CD8-positive, alpha-beta memory T cell (primary cell): ENCODE measurements around the gene CDC42EP5. TPM values are rescaled to one million over a fixed set of nuclear protein-coding genes. Genes with fewer than 3 reads are reported as not detected.

Source experiments
- CTCF ChIA-PET: fragments of 350-600 bp; sonication (Branson Sonifier 250); formaldehyde crosslinking; loops from one replicate; lab custom pipeline; 2021; ENCODE audit warnings: antibody characterized with exemption; lab: Charles Lee
- POLR2A ChIA-PET: fragments of 350-600 bp; sonication (Branson Sonifier 250); formaldehyde crosslinking; loops from one replicate; lab custom pipeline; 2021; ENCODE audit warnings: antibody characterized with exemption; lab: Charles Lee
- DNase-seq, 5 donors: peaks; one replicate each; pipeline versions ENCODE4 v3.0.0 to v3.0.0-alpha.2; 2020 to 2022; ENCODE audit warnings: mixed read lengths in 1 of 5
- H3K27ac ChIP-seq: one replicate; pipeline ENCODE4 v1.7.0; 2013; ENCODE audit warnings: low read depth, mild to moderate bottlenecking, low read length, moderate library complexity
- H3K27me3 ChIP-seq: 2 replicates; pipeline ENCODE4 v1.7.0; 2013; ENCODE audit warnings: low read length, mild to moderate bottlenecking; ENCODE audit not compliant: insufficient read depth, poor library complexity, severe bottlenecking
- H3K36me3 ChIP-seq: 2 replicates; pipeline ENCODE4 v1.7.0; 2013; ENCODE audit warnings: mild to moderate bottlenecking, low read length, moderate library complexity; ENCODE audit not compliant: insufficient read depth
- H3K4me1 ChIP-seq: 2 replicates; pipeline ENCODE4 v1.7.0; 2013; ENCODE audit warnings: mild to moderate bottlenecking, low read length, moderate library complexity; ENCODE audit not compliant: insufficient read depth
- H3K4me3 ChIP-seq: 2 replicates; pipeline ENCODE4 v1.7.0; 2013; ENCODE audit warnings: mild to moderate bottlenecking, low read length
- H3K9me3 ChIP-seq: 2 replicates; pipeline ENCODE4 v1.7.0; 2013; ENCODE audit warnings: mild to moderate bottlenecking, low read length
- H3K27ac Mint-ChIP-seq, 8 donors: one replicate each; pipeline ENCODE4 v1.8.0; 2020 to 2021; ENCODE audit warnings: mixed read lengths in 8 of 8, mild to moderate bottlenecking in 6 of 8, inconsistent platforms in 3 of 8, moderate library complexity in 3 of 8
- H3K27me3 Mint-ChIP-seq, 2 donors: one replicate each; pipeline ENCODE4 v1.8.0; 2020 to 2021; ENCODE audit warnings: mixed read lengths in 2 of 2, mild to moderate bottlenecking in 1 of 2, moderate library complexity in 1 of 2
- H3K36me3 Mint-ChIP-seq, 3 donors: one replicate each; pipeline ENCODE4 v1.8.0; 2020 to 2021; ENCODE audit warnings: mixed read lengths in 3 of 3, inconsistent platforms in 1 of 3, mild to moderate bottlenecking in 1 of 3
- H3K4me1 Mint-ChIP-seq, 3 donors: one replicate each; pipeline ENCODE4 v1.8.0; 2020 to 2021; ENCODE audit warnings: mixed read lengths in 3 of 3, inconsistent platforms in 1 of 3, mild to moderate bottlenecking in 1 of 3
- H3K4me3 Mint-ChIP-seq, 7 donors: one replicate each; pipeline ENCODE4 v1.8.0; 2020 to 2021; ENCODE audit warnings: mixed read lengths in 7 of 7, mild to moderate bottlenecking in 6 of 7, moderate library complexity in 4 of 7, inconsistent platforms in 2 of 7
- H3K9me3 Mint-ChIP-seq, 5 donors: one replicate each; pipeline ENCODE4 v1.8.0; 2020 to 2022; ENCODE audit warnings: mixed read lengths in 5 of 5, mild to moderate bottlenecking in 3 of 5, moderate library complexity in 2 of 5, inconsistent platforms in 1 of 5
- polyA plus RNA-seq: library from polyadenylated mRNA; unstranded; fragments of 300-500 nt; fragmentation: Illumina TruSeq; gene quantifications from one replicate; pipeline ENCODE4 v1.2.3, GENCODE V29; 2021
- total RNA-seq, 2 experiments: library from RNA; stranded (reverse); gene quantifications; one replicate each; pipeline ENCODE4 v1.2.3, GENCODE V29; 2021

The CDC42EP5 gene
- total and polyA plus RNA-seq, 3 experiments from 2014 or later, result 0.44 to 1.1 TPM; not detected in 1

DNA sequence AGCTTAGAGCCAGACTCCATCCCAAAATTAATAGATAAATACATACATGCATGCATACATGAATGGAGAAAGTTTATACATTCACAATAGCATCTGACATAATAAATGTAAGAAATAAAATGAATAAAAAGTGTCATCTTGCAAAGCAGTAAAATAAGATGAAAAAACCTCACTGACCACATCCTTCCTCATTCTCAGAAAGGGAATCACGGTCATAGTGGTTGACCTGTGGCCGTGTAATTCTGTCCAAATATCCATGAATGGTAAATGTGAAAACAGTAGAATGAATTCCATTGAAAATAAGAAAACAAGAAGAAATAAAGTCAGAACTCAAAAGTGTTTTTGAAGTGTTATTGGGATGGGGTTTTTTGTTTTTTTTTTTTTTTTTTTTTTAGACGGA, 9.8 kb upstream of the CDC42EP5 start:
- H3K36me3 Mint-ChIP-seq, result no peaks in the 10 kb centered on the region
- H3K27me3 Mint-ChIP-seq, result peaks cover 12 to 33% of the 10 kb centered on the region in 2 donors
- no peak overlapping the region for H3K27ac Mint-ChIP-seq

DNA sequence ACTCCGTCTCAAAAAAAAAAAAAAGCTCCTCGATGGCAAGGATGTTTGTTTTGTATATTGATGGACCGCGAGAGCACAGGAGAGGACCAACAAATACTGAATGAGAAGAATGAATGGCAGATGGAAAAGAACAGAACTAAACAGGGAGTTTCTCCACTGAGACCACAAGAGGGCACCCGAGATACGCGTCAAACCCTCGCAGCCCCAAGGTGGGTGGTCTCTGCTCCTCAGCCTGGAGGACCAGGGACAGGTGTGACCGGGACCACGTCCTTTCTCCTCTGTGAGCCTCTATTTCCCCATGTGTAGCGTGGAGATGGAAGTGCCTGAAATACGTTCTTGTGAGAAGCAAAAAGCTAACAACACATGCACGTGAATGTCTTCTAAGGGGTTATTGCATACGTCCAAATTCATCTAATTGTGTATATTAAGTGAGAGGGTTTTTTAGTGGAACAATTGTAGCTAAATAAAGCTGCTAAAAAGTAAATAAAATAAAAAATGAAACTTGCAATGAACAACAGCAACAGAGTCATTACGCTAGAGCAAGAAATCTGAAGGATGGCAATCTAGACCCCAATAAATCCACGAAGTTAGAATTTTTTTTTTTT, 8.3 kb upstream of the CDC42EP5 start:
- peak in 1 of 5 donors; percentile 33 for DNase-seq

More for the DNA sequence above, 9.8 kb upstream of the CDC42EP5 start:
- Histone ChIP-seq H3K4me3 (no peak overlapping the region), H3K27ac (no peak overlapping the region), H3K9me3 (no peaks in the 10 kb centered on the region), H3K36me3 (no peaks in the 10 kb centered on the region), H3K27me3 (no peaks in the 10 kb centered on the region), H3K4me1 (peaks cover 6% of the 10 kb centered on the region)
- Mint-ChIP-seq H3K4me1 (peaks cover 13 to 17% (median 17%) of the 10 kb centered on the region in 3 donors), H3K4me3 (no peak overlapping the region), H3K9me3 (no peaks in the 10 kb centered on the region)
- DNase-seq, result no peak
- ChIA-PET CTCF (interaction anchor here (1.0 to 1.8 kb wide), 2 partner anchors 15 to 1021 kb away, joined by 3 to 4 read pairs; no protein-coding TSS in a partner anchor), POLR2A (no interaction called here)

DNA sequence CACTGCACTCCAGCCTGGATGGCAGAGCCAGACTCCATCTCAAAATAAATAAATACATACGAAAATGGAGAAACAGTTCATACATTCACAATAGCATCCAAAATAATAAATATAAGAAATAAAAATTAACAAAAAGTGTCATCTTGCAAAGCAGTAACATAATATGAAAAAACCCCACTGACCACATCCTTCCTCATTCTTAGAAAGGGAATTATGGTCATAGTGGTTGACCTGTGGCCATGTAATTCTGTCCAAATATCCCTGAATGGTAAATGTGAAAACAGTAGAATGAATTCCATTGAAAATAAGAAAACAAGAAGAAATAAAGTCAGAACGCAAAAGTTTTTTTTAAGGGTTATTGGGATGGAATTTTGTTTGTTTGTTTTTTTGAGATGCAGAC, 7.0 kb upstream of the CDC42EP5 start:
- POLR2A ChIA-PET, result no interaction called here
- H3K27me3 ChIP-seq, result no peaks in the 10 kb centered on the region
- H3K9me3 ChIP-seq, result no peaks in the 10 kb centered on the region
- peaks cover 10 to 17% (median 13%) of the 10 kb centered on the region in 3 donors for H3K4me1 Mint-ChIP-seq
- peaks cover 6% of the 10 kb centered on the region for H3K4me1 ChIP-seq
- CTCF ChIA-PET, result interaction anchor here (1.4 to 2.4 kb wide), 3 partner anchors 17 to 195 kb away, joined by 4 to 8 read pairs (median 7); partner anchors contain the start of genes LENG8 and LENG9
- H3K27me3 Mint-ChIP-seq, result peaks cover 9 to 43% of the 10 kb centered on the region in 2 donors
- H3K36me3 ChIP-seq, result no peaks in the 10 kb centered on the region
- H3K27ac ChIP-seq, result no peak overlapping the region
- H3K36me3 Mint-ChIP-seq, result no peaks in the 10 kb centered on the region
- no peak overlapping the region for H3K4me3 ChIP-seq
- H3K4me3 Mint-ChIP-seq, result no peak overlapping the region
- H3K9me3 Mint-ChIP-seq, result no peaks in the 10 kb centered on the region
- DNase-seq, result no peak
- no peak overlapping the region for H3K27ac Mint-ChIP-seq

More for the DNA sequence above, 8.3 kb upstream of the CDC42EP5 start:
- Histone ChIP-seq H3K4me1 (peaks cover 6% of the 10 kb centered on the region), H3K9me3 (no peaks in the 10 kb centered on the region), H3K27ac (no peak overlapping the region), H3K36me3 (no peaks in the 10 kb centered on the region), H3K27me3 (no peaks in the 10 kb centered on the region), H3K4me3 (no peak overlapping the region)
- Mint-ChIP-seq H3K27me3 (peaks cover 12 to 44% of the 10 kb centered on the region in 2 donors), H3K27ac (peak overlapping the region in 1 of 8 donors; percentile 43), H3K9me3 (no peaks in the 10 kb centered on the region), H3K4me3 (peak overlapping the region in 2 of 7 donors; percentile 36 to 63), H3K36me3 (no peaks in the 10 kb centered on the region), H3K4me1 (peaks cover 13 to 17% (median 17%) of the 10 kb centered on the region in 3 donors)
- ChIA-PET CTCF (interaction anchor here (0.7 to 1.8 kb wide), 9 partner anchors 10 to 194 kb away, joined by 3 to 6 read pairs (median 3); partner anchors contain the start of genes LENG8, LENG9 and TTYH1), POLR2A (interaction anchor here (0.7 kb wide), 2 partner anchors 15 to 141 kb away, joined by 4 to 8 read pairs; no protein-coding TSS in a partner anchor)

DNA sequence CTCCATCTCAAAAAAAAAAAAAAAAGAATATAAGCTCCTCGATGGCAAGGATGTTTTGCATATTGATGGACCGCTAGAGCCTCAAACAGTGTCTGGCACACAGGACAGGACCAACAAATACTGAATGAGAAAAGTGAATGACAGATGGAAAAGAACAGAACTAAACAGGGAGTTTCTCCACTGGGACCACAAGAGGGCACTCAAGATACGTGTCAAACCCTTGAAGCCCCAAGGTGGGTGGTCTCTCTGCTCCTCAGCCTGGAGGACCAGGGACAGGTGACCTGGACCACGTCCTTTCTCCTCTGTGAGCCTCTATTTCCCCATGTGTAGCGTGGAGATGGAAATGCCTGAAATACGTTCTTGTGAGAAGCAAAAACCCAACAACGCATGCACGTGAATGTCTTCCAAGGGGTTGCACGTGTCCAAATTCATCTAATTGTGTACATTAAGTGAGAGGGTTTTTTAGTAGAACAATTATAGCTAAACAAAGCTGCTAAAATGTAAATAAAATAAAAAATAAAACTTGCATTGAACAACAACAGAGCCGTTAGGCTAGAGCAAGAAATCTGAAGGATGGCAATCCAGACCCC, 5.7 kb upstream of the CDC42EP5 start:
- peaks cover 9 to 42% of the 10 kb centered on the region in 2 donors for H3K27me3 Mint-ChIP-seq
- H3K4me3 Mint-ChIP-seq, result no peak overlapping the region

DNA sequence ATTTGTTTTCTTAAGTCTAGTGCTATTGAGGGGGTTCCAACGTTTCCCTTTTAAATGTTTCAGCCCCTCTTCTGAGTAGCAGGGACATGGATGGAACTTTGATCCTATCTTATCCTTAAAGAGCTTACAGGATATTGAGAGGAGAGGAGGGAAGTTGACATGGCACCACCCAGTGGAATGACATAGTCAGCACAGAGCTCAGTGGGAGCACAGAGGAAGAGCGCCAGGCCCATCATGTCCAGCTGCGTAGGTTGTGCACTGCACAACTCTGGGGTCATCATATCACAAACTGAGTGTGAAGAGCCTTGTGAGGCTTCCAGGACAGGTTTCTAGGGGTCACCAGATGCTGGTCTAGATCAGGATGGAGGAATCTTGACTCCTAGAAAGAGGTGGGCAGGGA, 4.6 kb upstream of the CDC42EP5 start:
- Histone ChIP-seq H3K9me3 (no peaks in the 10 kb centered on the region), H3K36me3 (no peaks in the 10 kb centered on the region), H3K4me3 (no peak overlapping the region), H3K27ac (no peak overlapping the region), H3K27me3 (no peaks in the 10 kb centered on the region), H3K4me1 (peaks cover 6% of the 10 kb centered on the region)
- Mint-ChIP-seq H3K4me1 (peaks cover 10 to 11% (median 11%) of the 10 kb centered on the region in 3 donors), H3K4me3 (no peak overlapping the region), H3K9me3 (no peaks in the 10 kb centered on the region), H3K36me3 (no peaks in the 10 kb centered on the region), H3K27ac (no peak overlapping the region), H3K27me3 (peaks cover 11 to 50% of the 10 kb centered on the region in 2 donors)
- CTCF ChIA-PET, result interaction anchor here (0.9 to 1.6 kb wide), 3 partner anchors 24 to 87 kb away, joined by 3 read pairs; no protein-coding TSS in a partner anchor
- POLR2A ChIA-PET, result no interaction called here
- no peak for DNase-seq

More for the DNA sequence above, 5.7 kb upstream of the CDC42EP5 start:
- CTCF ChIA-PET, result interaction anchor here (0.9 to 2.4 kb wide), 7 partner anchors 10 to 199 kb away, joined by 3 to 8 read pairs (median 3); partner anchors contain the start of gene LENG8
- Histone ChIP-seq H3K4me3 (no peak overlapping the region), H3K4me1 (peaks cover 6% of the 10 kb centered on the region), H3K27ac (no peak overlapping the region), H3K27me3 (no peaks in the 10 kb centered on the region), H3K36me3 (no peaks in the 10 kb centered on the region), H3K9me3 (no peaks in the 10 kb centered on the region)
- Mint-ChIP-seq H3K9me3 (no peaks in the 10 kb centered on the region), H3K4me1 (peaks cover 12 to 17% (median 13%) of the 10 kb centered on the region in 3 donors), H3K36me3 (no peaks in the 10 kb centered on the region), H3K27ac (no peak overlapping the region)
- DNase-seq, result no peak
- POLR2A ChIA-PET, result interaction anchor here (0.6 kb wide), 1 partner anchor 602 kb away, joined by 3 read pairs; no protein-coding TSS in a partner anchor

DNA sequence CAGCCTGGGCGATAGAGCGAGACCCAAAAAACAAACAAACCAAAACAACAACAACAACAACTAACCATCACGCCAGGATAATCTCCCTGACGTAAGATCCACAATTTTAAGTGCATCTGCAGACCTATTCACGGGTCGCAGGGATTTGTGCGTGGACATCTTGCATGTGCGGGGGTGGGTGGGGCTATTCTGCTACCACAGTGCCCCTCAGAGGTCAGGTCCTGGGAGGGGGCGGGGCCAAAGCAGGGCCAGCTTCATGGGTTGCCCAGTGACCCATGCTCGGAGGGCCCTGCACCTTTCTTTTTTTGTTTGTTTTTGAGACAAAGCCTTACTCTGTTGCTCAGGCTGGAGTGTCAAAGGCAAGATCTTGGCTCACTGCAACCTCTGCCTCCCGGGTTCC, 2.6 kb upstream of the CDC42EP5 start:
- no peaks in the 10 kb centered on the region for H3K36me3 ChIP-seq
- no peak overlapping the region for H3K4me3 ChIP-seq
- H3K36me3 Mint-ChIP-seq, result no peaks in the 10 kb centered on the region
- peaks cover 3% of the 10 kb centered on the region for H3K27me3 ChIP-seq
- H3K27me3 Mint-ChIP-seq, result peaks cover 8 to 46% of the 10 kb centered on the region in 2 donors
- DNase-seq, result no peak
- H3K9me3 ChIP-seq, result no peaks in the 10 kb centered on the region
- H3K27ac ChIP-seq, result no peak overlapping the region
- POLR2A ChIA-PET, result no interaction called here
- H3K27ac Mint-ChIP-seq, result no peak overlapping the region
- H3K4me1 ChIP-seq, result peaks cover 3% of the 10 kb centered on the region
- CTCF ChIA-PET, result no interaction called here
- H3K4me1 Mint-ChIP-seq, result peaks cover 2 to 7% (median 3%) of the 10 kb centered on the region in 3 donors
- no peaks in the 10 kb centered on the region for H3K9me3 Mint-ChIP-seq
- H3K4me3 Mint-ChIP-seq, result no peak overlapping the region

DNA sequence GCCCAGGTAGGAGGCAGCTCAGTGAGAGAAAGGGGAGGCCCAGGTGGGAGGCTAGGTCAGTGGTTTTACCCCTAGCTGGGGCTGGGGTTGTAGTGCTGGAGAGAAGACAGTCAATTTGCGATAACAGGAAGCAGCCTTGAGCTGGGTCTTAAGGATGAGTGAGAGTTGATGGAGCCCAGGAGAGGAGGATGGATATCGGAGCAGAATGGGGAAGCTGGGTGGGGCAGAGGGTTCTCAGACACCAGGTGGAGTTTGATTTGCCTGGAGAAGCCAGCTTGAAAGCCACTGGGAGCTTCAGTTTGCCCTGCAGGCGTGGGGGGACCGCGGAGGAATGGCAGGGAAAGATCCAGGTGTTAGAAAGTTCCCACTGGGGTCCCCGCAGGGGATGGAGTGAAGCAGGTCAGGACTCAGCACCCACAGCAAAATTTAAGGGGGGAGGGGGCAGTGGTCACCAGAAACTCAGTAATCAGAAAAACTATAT, 836 bp upstream of the CDC42EP5 start:
- H3K36me3 ChIP-seq, result no peaks in the 10 kb centered on the region
- Mint-ChIP-seq H3K36me3 (no peaks in the 10 kb centered on the region), H3K27me3 (peaks cover 14 to 55% of the 10 kb centered on the region in 2 donors), H3K9me3 (no peaks in the 10 kb centered on the region), H3K27ac (no peak overlapping the region), H3K4me1 (peaks cover 6 to 13% (median 7%) of the 10 kb centered on the region in 3 donors), H3K4me3 (no peak overlapping the region)
- no peak overlapping the region for H3K27ac ChIP-seq
- POLR2A ChIA-PET, result no interaction called here
- CTCF ChIA-PET, result interaction anchor here (0.8 kb wide), 2 partner anchors 30 to 35 kb away, joined by 3 read pairs; no protein-coding TSS in a partner anchor
- DNase-seq, result no peak
- peaks cover 6% of the 10 kb centered on the region for H3K4me1 ChIP-seq
- no peak overlapping the region for H3K4me3 ChIP-seq
- no peaks in the 10 kb centered on the region for H3K9me3 ChIP-seq
- peaks cover 9% of the 10 kb centered on the region for H3K27me3 ChIP-seq
